ENCODE measurements around the gene LRRC72. TPM values are rescaled to one million over a fixed set of nuclear protein-coding genes. Genes with fewer than 3 reads are reported as not detected.

Gene LRRC72
- polyA plus RNA-seq, 12 donors = not detected

DNA sequence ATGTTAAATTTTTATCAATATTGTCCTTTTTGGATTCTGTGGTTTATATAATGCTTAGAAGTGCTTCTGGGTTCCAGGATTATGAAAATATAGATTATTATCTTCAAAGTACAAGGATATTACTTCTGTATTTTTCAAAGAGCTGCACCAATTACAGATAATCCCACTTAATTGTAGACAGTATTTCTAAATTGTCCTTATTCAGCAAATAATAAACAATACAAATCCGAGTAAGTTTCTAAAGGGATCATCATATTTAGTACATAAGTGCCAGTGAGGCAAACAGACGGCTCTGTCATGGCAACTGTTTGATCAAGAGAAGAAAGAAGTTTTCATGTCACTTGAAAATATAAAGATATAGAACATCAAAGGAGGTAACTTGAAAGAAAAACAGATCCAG lies 99.8 kb downstream of the LRRC72 start:
- no peak for DNase-seq

DNA sequence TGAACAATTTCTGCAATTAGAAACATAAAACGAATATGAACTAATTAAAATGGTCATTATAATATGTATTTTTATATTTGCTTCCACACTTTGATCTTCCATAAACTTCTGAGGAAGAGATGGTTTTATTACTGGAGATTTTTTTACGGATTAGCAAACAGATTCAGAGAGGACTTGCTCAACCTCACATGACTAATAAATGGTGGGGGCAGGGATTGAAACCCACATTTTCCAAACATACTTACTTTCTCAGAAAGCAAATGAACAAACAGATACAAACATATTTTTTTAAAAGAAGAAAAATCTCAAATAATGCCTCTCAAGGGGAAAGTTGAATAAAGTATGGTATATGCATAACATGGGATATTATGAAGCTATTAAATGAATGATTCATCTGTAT lies 100.6 kb downstream of the LRRC72 start:
- DNase-seq = no peak

DNA sequence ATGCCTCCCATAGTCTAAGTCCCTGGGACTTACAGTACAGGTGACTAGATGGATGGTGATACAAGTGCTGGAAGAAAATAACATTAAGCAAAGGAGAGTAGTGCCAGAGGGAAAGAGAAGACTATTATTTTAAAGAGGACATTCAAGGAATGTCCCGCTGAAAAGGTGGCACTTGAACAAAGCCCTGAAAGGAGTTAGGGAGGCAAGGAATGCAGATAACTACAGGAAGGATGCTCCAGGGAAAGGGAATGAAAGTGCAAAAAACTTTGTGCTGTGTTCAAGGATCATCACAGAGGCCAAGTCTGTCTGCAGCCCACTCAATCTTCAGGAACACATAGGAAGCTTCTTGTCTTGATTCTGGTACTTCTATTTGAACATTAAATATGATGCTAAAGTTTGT lies 104.0 kb downstream of the LRRC72 start:
- no peak for DNase-seq

Other genes starting within 250 kb of the LRRC72 start
- 1 to 10 TPM in 10 of 12 donors, not detected in 2; 2.5 to 6.2 (median 4.4) TPM for gene CRPPA, start 105.3 kb upstream of the LRRC72 start, polyA plus RNA-seq (ENCODE audit: insufficient read length in 12 of 12)
- gene SOSTDC1, start 61.1 kb upstream of the LRRC72 start, polyA plus RNA-seq (ENCODE audit: insufficient read length in 12 of 12) = 10 to 100 TPM in 8 of 12 donors, 1 to 10 TPM in 2, not detected in 2; 7.0 to 39.3 (median 14.8) TPM
- 10 to 100 TPM in 11 of 12 donors, not detected in 1; 20.3 to 33.3 (median 26.2) TPM for gene ANKMY2, start 118.9 kb downstream of the LRRC72 start, polyA plus RNA-seq (ENCODE audit: insufficient read length in 12 of 12)
- gene BZW2, start 119.4 kb downstream of the LRRC72 start, polyA plus RNA-seq (ENCODE audit: insufficient read length in 12 of 12) = 1,000 to 10,000 TPM in 1 of 12 donors, 100 to 1,000 TPM in 10, 10 to 100 TPM in 1; 86.8 to 2,729 (median 175) TPM
- gene TSPAN13, start 226.9 kb downstream of the LRRC72 start, polyA plus RNA-seq (ENCODE audit: insufficient read length in 12 of 12) = 10 to 100 TPM in 11 of 12 donors, not detected in 1; 36.1 to 93.5 (median 78.9) TPM